Left lobe of liver (tissue), 2 donors: ENCODE results near the gene LYG1. TPM values are rescaled to one million over a fixed set of nuclear protein-coding genes. Genes with fewer than 3 reads are reported as not detected.
"Not testable (repeated sequence)": the region's sequence is repeated elsewhere in the genome, so short reads cannot be mapped to it uniquely, and the experiment has no call there.

ENCODE experiments used
- ATAC-seq: fragments of 200-7000 bp; cut with Tn5 transposase; one replicate; pipeline ENCODE4 v1.9.1; 2020; ENCODE audit warnings: mild to moderate bottlenecking, moderate library complexity
- DNase-seq: peaks from one replicate; pipeline ENCODE4 v3.0.0-alpha.2; 2020; ENCODE audit warnings: low spot score
- total RNA-seq: library from RNA; stranded (reverse); gene quantifications from one replicate; pipeline ENCODE4 v1.2.1, GENCODE V29; 2021
- donor health status: DM: no; HTN: no; CAD: no; lungs with moderate emphysema.
- donor health status: DM: no; HTN: yes; CAD: no.

Gene LYG1
- total RNA-seq, result 0.65 TPM

DNA sequence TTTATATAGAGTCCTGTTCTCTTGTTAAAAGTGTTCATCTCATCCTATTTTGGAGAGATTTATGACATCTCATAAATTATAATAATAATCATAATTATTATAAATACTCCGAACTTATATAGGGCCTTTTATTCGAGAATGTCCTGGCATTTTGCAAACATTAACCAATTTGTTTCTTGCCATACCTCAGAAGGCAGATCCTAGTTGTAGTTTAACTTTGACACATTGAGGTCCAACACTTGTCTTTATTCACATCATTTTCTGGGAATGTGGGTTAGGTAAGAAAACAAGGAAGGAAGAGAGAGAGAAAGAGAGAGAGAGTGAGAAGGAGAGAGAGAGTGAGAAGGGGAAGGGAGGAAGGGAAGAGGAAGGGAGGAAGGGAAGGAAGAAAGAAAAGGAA lies at the start of gene LYG1:
Gene LYG1 (minus strand): TSS at position 101 of the 400 bp plus-strand sequence. CDS start 5,527 bp downstream, outside the sequence.
- not testable (repeated sequence) for ATAC-seq, DNase-seq

DNA sequence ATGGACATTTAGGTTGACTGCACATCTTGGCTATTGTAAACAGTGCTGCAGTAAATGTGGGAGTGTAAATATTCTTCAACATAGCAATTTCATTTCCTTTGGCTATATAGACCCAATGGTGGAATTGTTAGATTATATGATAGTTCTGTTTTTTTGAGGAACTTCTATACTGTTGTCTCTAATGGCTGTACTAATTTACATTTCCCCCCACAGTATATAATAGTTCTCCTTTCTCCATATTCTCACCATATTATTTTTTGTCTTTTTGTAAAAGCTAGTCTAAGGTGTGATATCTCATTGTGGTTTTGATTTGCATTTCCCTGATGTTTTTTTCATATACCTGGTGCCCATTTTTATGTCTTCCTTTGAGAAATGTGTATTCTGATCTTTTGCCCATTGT lies 49.2 kb upstream of the LYG1 start:
- ATAC-seq, result no peak
- DNase-seq, result no peak

DNA sequence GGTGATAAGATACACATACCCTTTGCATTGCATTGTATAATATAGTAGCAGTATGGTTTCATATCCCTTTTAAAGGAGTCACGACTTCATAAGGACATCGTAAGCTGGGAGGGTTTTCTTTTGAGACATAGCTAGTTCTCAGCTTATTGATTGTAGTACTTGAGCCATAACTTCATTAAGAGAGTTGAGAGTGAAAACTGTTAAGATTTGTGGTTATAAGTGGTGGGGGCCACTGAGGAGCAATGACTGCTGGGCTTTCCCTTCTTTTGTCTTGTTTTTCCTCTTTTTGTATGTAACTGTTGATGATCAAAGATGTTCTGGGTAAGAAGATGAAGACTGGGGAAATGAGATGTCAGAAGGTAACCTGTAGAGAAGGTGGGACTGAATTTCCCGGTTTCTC lies 47.2 kb upstream of the LYG1 start:
- ATAC-seq (no peak), DNase-seq (no peak)

DNA sequence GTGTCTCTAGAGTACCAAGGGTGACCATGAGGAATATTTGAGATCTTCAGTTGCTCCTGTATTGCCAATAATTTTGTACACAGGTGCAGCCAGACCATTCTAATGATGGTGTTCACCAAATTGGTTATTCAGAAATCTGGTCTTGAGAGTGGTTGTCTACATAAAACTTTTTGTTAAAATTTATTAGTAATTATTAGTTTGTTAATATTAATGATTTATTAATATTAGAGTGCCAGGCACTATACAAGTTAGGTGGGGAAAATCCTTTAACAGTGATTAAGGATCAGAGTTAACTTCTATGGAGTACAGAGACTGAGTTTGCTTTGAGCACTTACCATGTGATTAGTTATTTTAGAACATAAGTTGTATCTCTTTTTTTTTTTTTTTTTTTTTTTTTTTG lies 45.2 kb upstream of the LYG1 start:
- DNase-seq (no peak), ATAC-seq (no peak)

DNA sequence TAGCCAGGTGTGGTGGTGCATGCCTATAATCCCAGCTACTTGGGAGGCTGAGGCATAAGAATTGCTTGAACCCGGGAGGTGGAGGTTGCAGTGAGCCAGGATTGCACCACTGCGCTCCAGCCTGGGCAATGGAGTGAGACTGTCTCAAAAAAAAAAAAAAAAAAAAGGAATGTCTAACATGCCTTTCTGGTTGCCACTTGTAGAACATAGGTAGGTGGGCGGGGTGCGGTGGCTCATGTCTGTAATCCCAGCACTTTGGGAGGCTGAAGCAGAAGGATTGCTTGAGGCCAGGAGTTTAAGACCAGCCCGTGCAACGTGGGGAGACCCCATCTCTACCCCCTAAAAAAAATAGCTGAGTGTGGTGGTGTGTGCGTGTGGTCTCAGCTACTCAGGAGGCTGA lies 44.4 kb upstream of the LYG1 start:
- DNase-seq, ATAC-seq: not testable (repeated sequence)

DNA sequence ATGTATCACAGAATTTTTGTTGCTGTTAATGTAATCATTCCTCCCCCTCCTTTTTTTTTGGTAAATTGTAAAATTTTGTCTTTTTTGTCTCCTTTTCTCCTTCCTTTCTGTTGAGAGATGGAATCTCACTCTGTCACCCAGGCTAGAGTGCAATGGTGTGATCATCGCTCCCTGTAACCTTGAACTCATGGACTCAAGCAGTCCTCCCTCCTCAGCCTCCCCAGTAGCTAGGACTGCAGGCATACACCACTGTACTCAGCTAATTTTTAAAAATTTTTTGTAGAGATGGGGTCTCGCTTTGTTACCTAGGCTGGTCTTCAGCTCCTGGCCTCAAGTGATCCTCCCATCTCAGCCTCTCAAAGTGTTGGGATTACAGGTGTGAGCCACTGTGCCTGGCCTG lies 41.5 kb upstream of the LYG1 start:
- DNase-seq (no peak), ATAC-seq (no peak)

DNA sequence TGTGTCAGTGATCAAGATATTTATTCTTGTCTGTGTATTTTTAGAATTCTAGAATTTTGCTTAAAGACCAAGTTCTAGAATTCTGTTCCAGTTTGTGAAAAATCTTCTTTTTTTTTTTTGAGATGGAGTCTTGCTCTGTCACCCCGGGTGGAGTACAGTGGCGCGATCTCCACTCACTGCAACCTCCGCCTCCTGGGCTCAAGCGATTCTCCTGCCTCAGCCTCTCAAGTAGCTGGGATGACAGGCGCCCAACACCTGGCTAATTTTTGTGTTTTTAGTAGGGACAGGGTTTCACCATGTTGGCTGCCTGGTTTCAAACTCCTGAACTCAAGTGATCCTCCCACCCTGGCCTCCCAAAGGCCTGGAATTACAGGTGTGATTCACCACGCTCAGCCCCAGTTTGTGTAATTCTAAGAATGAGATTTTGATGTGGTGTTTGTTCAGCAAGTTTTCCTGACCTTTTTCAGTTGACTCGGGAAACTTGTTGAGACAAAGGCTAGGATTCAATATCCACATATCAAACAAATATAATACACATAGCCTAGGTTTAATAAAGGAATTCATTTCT lies 39.8 kb upstream of the LYG1 start:
- no peak for DNase-seq
- no peak for ATAC-seq

DNA sequence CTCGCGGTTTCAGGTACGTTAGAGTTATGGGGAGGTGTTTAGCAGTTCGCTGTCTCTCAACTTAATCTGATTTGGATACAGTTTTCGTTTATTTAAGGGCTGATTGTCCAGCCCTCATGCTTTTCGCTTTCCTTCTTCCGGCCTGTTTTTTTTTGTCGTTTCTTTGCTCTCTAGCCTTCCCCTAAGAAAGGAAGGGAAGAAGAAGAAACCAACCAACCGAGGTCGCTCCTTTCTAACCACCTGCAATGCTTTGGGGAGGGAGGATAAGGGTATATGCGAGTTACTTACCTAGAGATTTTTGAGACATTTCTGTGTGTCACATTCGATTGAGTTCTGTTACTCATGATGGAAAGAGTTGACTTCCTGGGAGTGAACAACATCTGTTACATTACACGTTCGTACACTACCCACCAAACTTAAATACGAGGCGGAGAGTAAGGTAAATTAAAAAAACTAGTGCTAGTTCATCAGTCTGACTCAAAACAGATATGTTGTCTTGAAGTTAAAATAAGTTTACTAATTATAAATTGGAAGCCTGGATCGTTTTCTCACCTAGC lies 37.1 kb upstream of the LYG1 start:
- no peak for DNase-seq

DNA sequence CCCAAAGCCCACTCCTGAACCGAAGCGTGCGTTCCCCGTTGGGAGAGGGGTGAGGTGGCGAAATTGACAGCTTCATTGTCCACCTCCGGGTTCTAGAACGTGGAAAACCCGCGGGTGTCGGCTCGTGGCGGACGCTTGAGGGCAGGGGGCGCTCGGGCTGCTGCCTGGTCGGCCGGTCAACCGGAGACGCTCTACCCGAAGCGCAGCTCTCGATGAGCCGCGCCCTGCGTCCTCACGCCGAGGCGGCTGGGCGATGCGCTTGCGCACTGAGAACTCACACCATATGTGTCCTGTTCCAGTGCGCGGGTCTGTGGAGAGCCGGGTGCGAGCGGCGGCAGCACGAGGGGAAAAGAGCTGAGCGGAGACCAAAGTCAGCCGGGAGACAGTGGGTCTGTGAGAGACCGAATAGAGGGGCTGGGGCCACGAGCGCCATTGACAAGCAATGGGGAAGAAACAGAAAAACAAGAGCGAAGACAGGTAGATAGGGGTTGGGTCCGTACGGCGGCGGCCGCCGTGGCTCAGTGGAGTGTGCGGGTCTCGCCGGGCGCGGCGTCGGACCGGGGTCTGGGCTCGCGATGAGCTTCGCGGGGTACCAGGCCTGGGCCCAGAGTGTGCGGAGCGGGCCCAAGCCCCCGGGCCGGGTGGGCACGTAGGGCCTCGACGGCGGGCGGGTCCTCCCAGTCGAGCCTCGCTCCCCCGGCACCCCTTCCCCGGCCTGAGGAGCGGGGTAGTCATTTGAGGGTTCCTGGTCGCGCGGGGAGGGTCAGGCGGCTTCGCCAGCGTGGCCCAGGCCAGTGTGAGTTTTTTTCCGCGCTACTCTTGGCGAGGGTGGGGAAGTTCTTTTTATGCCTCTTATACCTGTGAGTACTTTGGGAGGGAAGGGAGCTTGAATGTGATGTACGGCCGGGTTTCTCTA lies 36.4 kb upstream of the LYG1 start, which contains the start of gene EIF5B:
Gene EIF5B (plus strand): TSS at position 277 of the 916 bp plus-strand sequence. CDS start 166 bp downstream, at position 443.
- peak; percentile 85 for ATAC-seq
- peak; percentile 98 for DNase-seq

More for the DNA sequence above, 37.1 kb upstream of the LYG1 start:
- ATAC-seq, result no peak

DNA sequence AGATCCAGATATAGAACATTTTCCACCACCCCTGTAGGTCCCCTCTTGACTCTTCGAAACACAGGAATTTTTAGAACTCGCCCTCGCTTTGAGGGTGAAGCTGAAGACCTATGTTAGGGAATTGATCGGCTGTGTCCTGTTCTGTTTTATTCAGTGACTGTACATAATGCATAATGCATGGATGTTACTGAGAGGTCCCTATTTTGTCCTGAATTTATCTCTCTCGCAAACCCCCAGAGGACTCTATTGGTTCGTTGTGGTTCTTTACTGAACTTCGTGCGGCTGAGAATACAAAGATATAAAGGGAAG lies 35.8 kb upstream of the LYG1 start:
- DNase-seq (no peak), ATAC-seq (peak; percentile 4)

DNA sequence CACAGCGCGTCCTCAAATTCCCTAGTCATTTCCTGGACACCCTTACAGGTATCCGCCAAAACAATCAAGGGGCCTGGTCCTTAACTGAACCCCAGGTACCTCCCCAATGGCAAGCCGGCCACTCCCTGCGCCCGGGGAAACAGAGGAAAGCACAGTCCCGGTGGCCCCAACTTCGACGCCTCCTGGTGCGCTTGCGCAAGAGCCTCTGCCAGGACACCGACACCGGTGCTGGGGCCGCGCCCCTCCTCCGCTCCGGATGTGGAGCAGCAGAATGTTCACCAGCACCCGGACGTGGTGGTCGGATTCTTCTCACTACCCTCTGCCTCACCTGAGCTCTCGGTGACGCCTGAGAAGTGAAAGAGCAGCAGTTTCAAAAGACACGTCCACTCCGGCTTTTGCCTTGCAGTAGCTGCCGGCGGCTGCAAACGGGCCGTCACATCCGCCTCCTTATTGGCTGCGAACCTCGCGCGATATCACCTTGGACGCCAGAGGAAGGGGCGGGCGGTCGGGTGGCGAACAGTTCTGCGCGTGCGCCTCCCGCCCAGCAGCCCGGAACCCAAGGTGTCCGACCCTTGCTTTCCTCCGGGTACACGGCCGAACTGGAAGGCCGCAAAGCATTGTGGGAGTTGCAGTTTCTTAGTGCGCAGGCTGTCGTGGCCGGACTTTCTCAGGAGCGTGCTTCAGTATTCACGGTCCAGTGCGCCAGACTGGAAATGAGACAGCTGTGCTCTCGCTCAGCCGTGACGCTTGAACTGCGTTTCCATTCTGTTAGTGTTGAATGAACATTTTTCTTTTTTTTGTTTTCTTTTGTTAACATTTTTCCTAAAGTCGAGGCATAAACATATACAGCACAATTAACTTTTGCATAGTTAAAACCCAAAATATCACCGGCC lies 35.2 kb upstream of the LYG1 start, which contains the start of gene TXNDC9:
Gene TXNDC9 (minus strand): TSS at position 423 of the 893 bp plus-strand sequence. CDS start 3,123 bp downstream, outside the sequence.
- ATAC-seq (peak; percentile 87), DNase-seq (peak; percentile 99)

DNA sequence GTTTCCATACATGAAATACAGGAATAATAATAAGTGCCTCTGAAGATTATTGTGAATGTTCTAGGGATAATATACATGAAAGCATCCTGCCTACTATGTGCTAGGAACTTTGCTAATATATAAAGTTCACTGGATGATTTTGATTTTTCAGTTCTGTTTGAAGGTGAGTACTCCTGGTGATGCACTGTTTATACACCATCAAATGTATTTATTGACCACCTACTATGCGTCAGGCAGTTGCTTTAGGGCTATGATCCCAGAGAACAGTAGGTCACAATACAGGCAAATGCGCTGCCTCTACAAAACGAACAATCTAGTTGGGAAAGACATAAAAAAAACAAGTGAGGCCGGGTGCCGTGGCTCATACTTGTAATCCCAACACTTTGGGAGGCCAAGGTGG lies 24.4 kb upstream of the LYG1 start:
- DNase-seq (no peak), ATAC-seq (no peak)

DNA sequence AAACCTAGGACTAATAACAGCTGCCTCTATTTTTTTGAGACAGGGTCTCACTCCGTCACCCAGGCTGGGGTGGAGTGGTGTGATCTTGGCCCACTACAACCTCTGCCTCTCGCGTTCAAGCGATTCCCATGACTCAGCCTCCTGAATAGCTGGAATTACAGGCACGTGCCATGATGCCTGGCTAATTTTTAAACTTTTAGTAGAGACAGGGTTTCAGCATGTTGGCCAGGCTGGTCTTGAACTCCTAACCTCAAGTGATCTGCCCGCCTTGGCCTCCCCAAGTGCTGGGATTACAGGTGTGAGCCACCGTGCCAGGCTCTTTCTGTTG lies 16.8 kb upstream of the LYG1 start:
- not testable (repeated sequence) for ATAC-seq, DNase-seq

DNA sequence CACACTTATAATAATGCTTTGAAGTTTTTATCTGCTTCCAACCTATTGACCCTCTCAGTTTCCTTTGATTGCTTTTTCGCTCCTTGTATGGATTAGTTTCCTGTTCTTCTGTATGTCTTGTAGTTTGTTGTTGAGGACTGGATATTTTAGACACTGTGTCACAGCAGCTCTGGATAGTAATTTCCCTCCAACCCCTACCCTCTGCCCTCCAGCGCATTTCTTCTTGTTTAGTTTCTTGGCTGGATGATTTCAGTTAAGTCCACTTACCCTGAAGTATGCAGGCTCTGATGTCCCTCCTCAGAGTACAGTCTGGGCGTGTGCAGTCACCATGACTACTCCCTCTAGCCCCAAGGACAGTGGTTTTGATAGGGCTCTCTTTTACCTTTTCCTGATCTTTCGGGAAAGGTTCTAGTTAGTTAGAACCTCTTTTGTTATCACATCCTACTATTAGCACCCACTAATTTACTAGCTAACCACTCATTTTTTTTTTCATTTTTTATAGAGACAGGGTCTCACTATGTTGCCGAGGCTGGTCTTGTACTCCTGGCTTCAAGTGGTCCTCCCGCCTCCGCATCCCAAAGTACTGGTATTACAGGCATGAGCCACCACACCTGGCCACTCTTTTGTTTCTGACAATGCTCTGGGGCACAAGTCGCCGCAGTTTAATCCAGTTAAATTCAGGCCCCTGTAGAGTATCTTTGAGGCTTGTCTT lies 16.3 kb upstream of the LYG1 start:
- DNase-seq, result no peak
- no peak for ATAC-seq

DNA sequence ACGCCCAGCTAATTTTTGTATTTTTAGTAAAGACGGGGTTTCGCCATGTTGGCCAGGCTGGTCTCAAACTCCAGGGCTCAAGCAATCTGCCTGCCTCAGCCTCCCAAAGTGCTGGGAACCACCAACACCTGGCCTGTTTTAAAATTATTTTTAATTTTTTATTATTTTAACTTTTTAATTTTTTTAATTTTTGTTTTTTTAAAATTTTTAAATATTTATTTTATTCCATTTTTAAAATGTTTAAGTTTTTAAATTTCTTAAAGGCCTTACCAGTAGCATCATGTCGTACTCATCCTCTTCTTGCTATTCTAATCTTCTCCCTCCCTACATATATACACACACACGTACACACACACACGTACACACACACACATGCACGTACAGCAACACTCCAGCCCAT lies 1.4 kb downstream of the LYG1 start:
- no peak for ATAC-seq

DNA sequence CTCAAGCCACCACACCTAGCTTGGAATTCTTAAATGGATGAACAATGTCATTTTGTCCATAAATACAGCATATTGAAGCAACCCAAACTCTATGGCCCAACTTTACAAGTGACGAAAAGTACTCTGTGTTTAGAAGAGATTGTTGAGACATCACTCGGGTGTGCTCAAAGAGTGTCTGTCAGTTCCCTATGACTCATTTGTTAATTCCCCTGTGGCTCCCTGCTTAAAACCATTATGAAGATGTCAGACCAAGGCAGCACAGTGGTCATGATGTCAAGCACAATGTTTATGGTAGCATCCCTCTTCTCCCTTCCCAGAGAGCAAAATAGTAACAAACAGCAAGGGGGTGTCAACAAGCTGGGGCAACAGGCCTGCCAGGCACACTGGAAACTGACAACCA lies 3.0 kb downstream of the LYG1 start:
- ATAC-seq (no peak), DNase-seq (no peak)

More for the DNA sequence above, 1.4 kb downstream of the LYG1 start:
- DNase-seq, result no peak

DNA sequence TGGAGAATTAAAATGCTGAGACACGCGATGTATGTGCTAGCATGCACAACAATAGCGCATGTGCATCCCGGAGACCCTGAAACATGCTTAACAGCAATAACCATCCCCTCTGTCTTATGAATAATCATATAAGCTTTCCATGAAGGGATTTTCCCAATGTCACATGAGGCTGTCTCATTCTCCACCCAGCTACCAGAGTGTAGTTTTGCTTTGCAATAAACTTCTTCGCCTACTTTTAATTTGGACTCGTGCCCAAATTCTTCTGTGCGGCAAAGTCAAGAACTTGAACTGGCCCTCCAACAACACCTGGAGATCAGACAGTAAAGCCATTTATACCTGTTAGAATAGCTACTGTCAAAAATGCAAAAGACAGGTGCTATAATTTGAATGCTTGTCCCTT lies 15.5 kb downstream of the LYG1 start:
- DNase-seq (no peak), ATAC-seq (no peak)

DNA sequence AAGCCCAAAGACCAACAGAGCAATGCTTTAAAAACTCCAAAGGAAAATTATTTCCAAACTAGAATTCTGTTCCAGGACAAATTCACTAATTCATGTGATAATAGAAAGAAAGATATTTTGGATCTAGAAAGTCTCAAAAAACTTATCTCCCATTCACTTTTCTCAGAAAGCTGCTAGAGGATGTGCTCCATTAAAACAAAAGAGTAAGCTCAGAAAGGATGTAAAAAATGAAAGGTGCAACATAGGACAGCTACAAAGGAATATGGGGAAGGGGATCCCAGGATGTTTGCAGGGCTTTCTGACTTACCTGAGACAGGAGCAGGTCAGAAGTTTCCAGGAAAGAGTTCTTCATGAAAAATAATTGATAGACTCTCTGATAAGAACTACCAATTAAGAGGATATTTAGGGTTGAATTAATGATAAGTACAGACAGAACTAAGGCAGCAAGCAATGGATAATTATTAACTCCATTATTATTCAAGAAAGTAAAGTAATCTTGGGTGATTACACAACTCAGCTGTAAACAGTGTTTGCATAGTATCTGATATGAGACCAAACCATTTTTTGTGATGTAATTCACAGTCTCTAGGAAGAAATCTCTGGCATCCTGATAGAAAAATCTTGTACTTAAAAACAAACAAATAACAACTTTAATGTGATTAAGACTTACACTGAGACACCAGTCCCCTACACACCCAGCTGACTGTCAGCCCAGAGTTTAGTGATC lies 20.9 kb downstream of the LYG1 start:
- no peak for DNase-seq
- ATAC-seq, result no peak

DNA sequence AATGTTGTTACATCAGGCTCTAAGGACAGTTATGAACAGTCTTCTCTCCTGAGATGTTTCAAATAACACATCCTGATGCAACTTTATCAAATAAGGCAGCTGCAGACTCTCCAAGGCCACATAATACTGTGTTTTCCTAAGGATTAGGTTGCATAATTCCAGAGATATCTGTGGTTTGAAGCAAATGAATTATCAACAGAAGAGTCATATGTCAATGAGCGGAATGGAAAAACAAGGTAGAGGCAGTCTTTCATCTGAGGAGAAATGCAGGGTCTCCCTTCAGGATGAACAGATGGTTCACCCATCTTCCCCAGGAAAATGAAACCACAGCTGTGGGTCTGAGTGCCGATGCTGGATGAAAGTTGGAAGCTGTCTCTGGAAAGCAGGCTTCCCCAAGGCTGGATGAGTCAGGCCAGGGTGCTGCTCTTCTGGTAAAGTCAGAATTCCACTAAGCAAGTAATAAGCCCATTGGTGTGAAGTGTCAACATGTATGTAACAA lies 22.2 kb downstream of the LYG1 start:
- no peak for DNase-seq
- no peak for ATAC-seq
